HG03064 (cell line): ENCODE results near the gene FBH1.
"Not testable (repeated sequence)": the region's sequence is repeated elsewhere in the genome, so short reads cannot be mapped to it uniquely, and the experiment has no call there.

ENCODE experiments used
- ATAC-seq: cut with Tn5 transposase; IDR thresholded peaks from one replicate; pipeline ENCODE4 v1.9.1; 2021; ENCODE audit warnings: low read depth; ENCODE audit not compliant: unreplicated experiment

The FBH1 gene

GRCh38 chr10:5956146-5956936 lies 66.3 kb downstream of the FBH1 start:
- no peak for ATAC-seq

- ATAC-seq = no peak
These were observed 68.0 kb downstream of the FBH1 start for GRCh38 chr10:5958077-5958476.

DNA sequence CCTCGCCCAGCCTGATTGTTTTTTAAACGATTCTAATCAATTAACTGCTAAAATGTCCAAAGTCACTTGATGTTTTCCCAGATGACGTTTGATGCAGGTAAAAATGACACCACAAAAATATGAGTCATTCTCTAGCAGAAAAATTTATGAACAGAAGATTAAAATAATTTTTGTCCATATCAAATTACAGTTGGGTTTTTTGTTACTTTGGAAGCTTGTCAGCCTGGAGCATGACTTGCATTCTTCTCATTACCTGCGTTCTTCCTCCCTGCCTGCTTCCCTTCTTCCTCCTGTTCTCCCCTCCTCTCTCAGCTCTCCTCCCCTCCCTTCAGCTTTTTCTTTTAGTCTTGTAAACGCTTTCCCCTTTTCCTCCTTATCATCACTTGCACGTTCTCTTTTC lies 68.6 kb downstream of the FBH1 start:
- ATAC-seq = no peak

- no peak for ATAC-seq
These were observed 69.1 kb downstream of the FBH1 start for GRCh38 chr10:5959142-5959541.

DNA sequence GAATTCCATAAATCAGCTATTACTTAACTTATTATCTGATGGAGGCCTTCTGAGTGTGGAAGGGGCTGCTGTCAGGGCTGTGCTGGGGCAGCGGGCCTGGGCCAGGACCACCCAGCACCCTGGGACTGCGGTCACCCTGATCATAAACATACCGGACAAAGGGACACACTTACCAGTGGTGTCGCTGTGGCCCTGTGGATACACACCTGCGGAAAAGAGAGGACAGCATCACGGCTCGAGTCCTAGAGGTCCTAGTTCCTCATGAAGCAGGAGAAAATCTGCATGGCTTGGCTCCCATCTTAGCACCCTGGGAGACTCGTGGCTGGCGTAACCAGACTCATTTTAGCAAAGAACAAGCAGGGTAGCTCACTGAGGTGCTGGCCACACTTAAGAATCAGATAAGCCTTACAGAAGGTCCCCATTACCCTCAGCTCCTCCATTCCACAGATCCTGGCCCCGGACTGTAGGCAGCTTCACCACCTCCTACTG lies 69.6 kb downstream of the FBH1 start:
- no peak for ATAC-seq

GRCh38 chr10:5960070-5960972 lies 70.3 kb downstream of the FBH1 start:
- no peak for ATAC-seq

GRCh38 chr10:5960973-5961275 lies 70.9 kb downstream of the FBH1 start:
- not testable (repeated sequence) for ATAC-seq

GRCh38 chr10:5961405-5962100 lies 71.5 kb downstream of the FBH1 start:
- no peak for ATAC-seq

- ATAC-seq = not testable (repeated sequence)
These were observed 72.4 kb downstream of the FBH1 start for GRCh38 chr10:5962358-5962940.

DNA sequence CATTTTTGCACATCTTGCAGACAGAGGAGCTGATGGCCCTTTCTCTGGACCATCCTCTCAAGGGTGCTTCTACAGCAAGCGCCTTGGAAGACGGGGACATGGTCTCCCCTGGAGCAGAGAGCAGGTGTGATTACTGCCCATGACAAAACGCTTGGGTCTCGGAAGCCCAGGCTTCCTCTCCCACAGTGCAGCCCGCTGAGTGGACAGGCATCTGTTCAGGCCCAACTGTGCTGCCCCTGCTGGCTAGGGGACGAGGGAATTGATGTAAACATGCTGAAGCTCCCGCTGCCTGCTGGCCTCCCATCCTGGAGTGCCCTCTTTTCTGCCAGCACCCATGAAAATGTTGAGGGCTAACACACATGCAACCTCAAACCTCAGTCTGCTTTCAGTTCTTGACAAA lies 73.0 kb downstream of the FBH1 start:
- no peak for ATAC-seq

DNA sequence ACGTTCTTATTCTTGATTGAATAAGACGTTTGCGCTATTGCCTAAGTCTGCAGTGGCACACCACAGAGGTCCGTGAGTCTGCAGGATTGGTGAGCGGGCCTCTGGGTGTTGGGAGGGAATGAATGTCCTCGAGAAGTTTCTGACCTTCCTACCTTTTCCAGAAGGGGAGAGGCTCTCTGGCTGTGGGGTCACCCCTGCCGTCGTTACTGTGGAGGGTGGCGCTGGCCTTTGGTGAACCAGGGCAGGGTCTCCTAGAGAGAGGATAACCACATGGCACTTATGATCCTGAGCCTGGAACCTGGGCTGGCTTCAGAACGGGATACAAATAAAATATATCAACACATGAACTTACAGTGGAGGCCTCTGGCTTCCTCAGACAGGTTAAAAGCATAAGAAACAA lies 73.5 kb downstream of the FBH1 start:
- no peak for ATAC-seq

DNA sequence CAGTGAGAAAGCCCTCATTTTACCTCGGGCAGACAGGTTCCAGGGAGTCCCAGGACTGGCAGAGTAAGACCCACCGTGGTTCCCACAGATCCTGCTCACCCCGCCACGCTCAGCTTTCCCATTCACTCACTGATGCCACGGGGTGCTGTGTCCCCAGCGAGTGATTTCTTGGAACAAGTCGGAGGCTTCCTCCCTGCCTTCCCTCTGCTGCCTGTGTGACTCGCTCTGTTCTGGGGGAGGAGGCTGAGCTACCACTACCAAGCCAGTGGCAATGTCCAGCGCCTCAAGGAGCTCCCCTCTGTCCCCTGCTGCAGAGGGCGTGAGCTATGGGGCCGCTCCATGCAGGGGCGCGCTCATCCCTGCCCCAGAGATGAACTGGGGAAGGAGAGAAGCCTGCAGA lies 74.7 kb downstream of the FBH1 start:
- ATAC-seq = no peak

GRCh38 chr10:5965266-5965665 lies 75.2 kb downstream of the FBH1 start:
- no peak for ATAC-seq

DNA sequence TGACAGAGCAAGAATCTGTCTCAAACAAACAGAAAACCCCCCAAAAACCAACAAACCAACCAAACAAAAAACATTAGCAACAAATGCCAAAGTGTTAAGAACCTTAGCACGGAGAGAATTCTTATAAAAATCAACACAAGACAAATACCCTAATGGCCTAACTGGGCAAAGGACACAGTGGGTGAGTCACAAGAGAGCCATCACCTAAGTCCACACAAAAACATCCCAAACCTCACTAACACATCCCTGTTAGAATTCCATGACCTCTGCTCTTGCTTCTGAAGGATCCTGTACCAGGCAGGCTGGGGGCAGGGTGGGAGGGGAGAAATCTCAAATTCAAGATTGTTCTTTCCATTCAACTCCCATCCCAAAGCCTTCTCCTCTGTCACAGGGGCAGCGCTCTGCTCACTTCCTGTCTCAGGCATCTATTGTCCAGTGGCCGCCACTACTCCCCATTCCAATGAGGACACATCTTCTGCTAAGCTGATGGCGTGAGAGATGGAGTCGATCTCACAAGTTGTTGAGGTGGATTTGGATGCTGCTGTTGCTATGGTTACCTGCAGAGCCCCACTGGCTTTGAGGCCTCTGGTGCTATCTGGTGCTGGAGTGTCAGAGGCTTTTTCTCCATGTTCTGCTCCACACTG lies 78.1 kb downstream of the FBH1 start:
- ATAC-seq = no peak

GRCh38 chr10:5968681-5969453 lies 78.8 kb downstream of the FBH1 start:
- ATAC-seq = no peak

DNA sequence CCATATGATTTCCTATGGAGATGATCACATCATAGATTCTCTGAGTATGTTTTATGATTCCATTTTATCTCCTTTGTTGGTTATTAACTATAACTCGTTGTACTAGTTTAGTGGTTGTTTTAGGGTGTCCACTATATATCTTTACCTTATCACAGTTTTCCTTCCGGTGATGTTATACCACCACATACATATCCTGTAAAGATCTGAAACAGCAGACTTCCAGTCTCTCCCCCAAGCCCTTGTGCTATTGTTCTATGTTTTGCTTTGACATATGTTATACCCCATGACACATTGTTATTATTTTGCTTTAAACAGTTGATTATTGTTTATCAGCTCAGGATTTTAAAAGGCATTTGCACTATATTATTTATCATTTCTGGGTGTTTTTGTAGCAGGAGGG lies 80.0 kb downstream of the FBH1 start:
- no peak for ATAC-seq

- ATAC-seq = no peak
These were observed 80.5 kb downstream of the FBH1 start for GRCh38 chr10:5970527-5970926.

DNA sequence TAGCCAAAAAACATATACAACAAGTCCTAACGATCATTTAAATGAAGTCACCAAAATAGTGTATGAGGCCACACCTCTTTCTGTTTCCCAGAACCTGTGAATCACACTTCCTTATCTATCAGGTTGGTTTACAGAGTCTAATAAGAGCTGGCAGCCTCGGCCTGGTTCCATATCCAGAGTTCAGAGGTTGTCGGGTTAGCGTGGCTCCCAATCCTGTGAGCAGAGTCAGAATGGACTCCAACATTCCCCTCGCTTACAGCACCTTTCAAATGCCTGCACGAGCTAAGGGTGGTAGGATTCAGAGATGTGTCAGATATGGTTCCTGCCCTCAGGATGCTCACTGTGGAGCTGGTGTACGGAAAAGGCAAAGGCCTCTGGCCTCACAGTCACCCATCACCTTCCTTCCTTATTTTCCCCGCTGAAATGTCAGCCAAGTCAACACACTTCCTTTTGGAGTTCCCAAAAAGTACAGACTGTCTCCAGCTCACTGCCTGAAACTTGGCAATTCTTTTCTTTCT lies 81.3 kb downstream of the FBH1 start:
- no peak for ATAC-seq

GRCh38 chr10:5971886-5972285 lies 81.8 kb downstream of the FBH1 start:
- no peak for ATAC-seq
